Panc1 (cell line): ENCODE data around the gene ALDH1A1.

Experiments
- POLR2AphosphoS5 ChIP-seq: IDR thresholded peaks from 2 replicates; pipeline ENCODE4 v1.6.1; 2012; ENCODE audit warnings: mild to moderate bottlenecking, low read depth, low read length, moderate library complexity
- SIN3A ChIP-seq: IDR thresholded peaks from 2 replicates; pipeline ENCODE4 v1.6.1; 2012; ENCODE audit warnings: low read depth, mild to moderate bottlenecking, low read length, moderate library complexity, borderline replicate concordance; ENCODE audit not compliant: insufficient read depth
- TF ChIP-seq, protein P1 (sequence below): fragments of 450-650 bp; IDR thresholded peaks from 2 replicates; pipeline ENCODE4 v1.5.1; 2017; ENCODE audit warnings: mild to moderate bottlenecking

DNA sequence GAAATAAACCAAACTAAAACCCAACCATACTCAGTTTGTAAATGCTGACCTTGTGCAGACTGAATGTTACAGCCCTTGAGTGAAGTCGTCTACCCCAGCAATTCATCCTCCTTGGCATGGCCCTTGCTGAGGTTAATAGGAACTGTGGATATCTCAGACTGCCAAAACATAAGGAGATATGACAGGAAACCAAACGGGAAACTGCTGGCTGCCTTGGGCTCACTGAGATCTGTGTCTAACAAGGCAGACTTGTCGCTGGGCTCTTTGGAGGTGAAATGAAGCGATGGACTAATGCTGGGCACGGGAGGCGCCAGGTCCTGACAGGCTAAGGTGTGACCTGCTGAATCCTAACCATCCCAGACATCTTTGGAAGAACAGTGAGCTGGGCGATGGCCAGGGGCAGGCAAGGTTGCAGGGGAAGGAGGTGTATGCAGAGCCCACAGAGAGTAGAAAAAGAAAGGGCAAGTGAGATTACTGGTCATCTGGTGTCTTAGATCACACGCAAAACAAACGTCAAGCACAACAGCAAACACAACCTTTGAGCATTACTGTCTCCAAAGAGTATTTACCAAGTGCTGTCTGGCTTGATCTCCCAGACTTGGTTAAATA lies 44.6 kb upstream of the ALDH1A1 start:
- TF ChIP-seq, protein P1, sequence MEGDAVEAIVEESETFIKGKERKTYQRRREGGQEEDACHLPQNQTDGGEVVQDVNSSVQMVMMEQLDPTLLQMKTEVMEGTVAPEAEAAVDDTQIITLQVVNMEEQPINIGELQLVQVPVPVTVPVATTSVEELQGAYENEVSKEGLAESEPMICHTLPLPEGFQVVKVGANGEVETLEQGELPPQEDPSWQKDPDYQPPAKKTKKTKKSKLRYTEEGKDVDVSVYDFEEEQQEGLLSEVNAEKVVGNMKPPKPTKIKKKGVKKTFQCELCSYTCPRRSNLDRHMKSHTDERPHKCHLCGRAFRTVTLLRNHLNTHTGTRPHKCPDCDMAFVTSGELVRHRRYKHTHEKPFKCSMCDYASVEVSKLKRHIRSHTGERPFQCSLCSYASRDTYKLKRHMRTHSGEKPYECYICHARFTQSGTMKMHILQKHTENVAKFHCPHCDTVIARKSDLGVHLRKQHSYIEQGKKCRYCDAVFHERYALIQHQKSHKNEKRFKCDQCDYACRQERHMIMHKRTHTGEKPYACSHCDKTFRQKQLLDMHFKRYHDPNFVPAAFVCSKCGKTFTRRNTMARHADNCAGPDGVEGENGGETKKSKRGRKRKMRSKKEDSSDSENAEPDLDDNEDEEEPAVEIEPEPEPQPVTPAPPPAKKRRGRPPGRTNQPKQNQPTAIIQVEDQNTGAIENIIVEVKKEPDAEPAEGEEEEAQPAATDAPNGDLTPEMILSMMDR, result no peak
- no peak for TF ChIP-seq SIN3A
- TF ChIP-seq POLR2AphosphoS5, result no peak
